ENCODE data around the gene PRXL2B. TPM values are rescaled to one million over a fixed set of nuclear protein-coding genes. Genes with fewer than 3 reads are reported as not detected.

Gene PRXL2B
- polyA plus RNA-seq, 2 donors, result 12.2 to 16.3 TPM

DNA sequence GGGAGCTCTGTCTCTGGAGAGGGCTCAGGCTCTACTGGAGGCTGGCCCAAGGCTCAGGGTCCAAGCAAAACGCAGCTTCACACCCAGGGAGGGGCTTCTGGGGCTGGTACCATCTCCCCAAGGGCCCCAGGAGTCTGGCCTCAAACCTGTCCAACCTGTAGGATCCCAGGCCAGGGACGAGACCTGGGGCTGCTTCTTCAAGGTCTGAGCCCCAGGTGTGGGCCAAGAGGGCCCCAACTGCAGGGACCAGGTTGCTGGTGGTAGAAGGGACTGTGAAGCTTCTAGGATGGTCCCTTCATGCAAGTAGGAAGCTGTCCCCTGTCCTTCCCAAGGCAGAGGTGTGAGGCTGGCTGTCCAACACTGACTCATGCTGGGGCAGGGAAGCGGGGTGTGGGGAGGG, 54.0 kb downstream of the PRXL2B start:
- 78% methylated on average over 3 of the region's 3 CpGs for WGBS, 2 donors
- no peaks in the 10 kb centered on the region for H3K36me3 ChIP-seq (ENCODE audit: control insufficient read depth in 2 of 2, insufficient read depth in 2 of 2, low read length in 1 of 2)
- H3K9me3 ChIP-seq (ENCODE audit: control insufficient read depth in 2 of 2, insufficient read depth in 1 of 2, low read depth in 1 of 2, low read length in 1 of 2), result peaks cover 9 to 10% of the 10 kb centered on the region in 2 donors
- H3K4me1 ChIP-seq (ENCODE audit: control insufficient read depth in 2 of 2, insufficient read depth in 2 of 2, low read length in 1 of 2), result peaks cover 8 to 21% of the 10 kb centered on the region in 2 donors
- H3K27me3 ChIP-seq (ENCODE audit: control insufficient read depth in 1 of 2, insufficient read depth in 2 of 2, low read length in 2 of 2), result no peaks in the 10 kb centered on the region
- no peak overlapping the region for H3K27ac ChIP-seq (ENCODE audit: low read depth in 2 of 2, low read length in 1 of 2)
- H3K4me3 ChIP-seq (ENCODE audit: low read depth in 1 of 2, low read length in 2 of 2), result no peak overlapping the region

Other genes with a start within 250 kb of the PRXL2B start
- gene MORN1, start 195.2 kb upstream of the PRXL2B start, polyA plus RNA-seq, result 1 to 10 TPM; 3.0 to 5.8 TPM
- gene RER1, start 194.9 kb upstream of the PRXL2B start, polyA plus RNA-seq, result 100 to 1,000 TPM in 1 of 2 donors, 10 to 100 TPM in 1; 85.8 to 116 TPM
- gene PEX10, start 174.2 kb upstream of the PRXL2B start, polyA plus RNA-seq, result 10 to 100 TPM; 19.7 to 21.1 TPM
- gene PLCH2, start 110.5 kb upstream of the PRXL2B start, polyA plus RNA-seq, result 10 to 100 TPM; 19.2 to 88.7 TPM
- gene PANK4, start 60.2 kb upstream of the PRXL2B start, polyA plus RNA-seq, result 10 to 100 TPM; 10.1 to 15.4 TPM
- gene HES5, start 56.5 kb upstream of the PRXL2B start, polyA plus RNA-seq, result 1 to 10 TPM in 1 of 2 donors, under 1 TPM in 1; 0.71 to 1.5 TPM
- gene TNFRSF14, start 30.4 kb upstream of the PRXL2B start, polyA plus RNA-seq, result 10 to 100 TPM; 34.1 to 57.5 TPM
- gene MMEL1, start 46.2 kb downstream of the PRXL2B start, polyA plus RNA-seq, result 10 to 100 TPM in 1 of 2 donors, 1 to 10 TPM in 1; 3.4 to 11.6 TPM
- gene TTC34, start 214.9 kb downstream of the PRXL2B start, polyA plus RNA-seq, result under 1 TPM; 0.02 to 0.20 TPM